GM12864 (cell line): Measurements from ENCODE around the gene KIAA0825.

Experiments
- DNase-seq: peaks from one replicate; pipeline ENCODE4 v3.0.0-alpha.2; 2011; ENCODE audit warnings: low read depth
- H3K4me3 ChIP-seq: 2 replicates; pipeline ENCODE4 v1.5.1; 2011; ENCODE audit warnings: mild to moderate bottlenecking, low read depth, low read length, control low read depth
- TF ChIP-seq, protein P1 (sequence below): IDR thresholded peaks from 2 replicates; pipeline ENCODE4 v1.5.1; 2011; ENCODE audit warnings: low read depth, mild to moderate bottlenecking, moderate library complexity, low read length, control low read depth, inconsistent platforms; ENCODE audit errors: missing control alignments

The KIAA0825 gene

GRCh38 chr5:94212476-94212875 is 405.9 kb downstream of the KIAA0825 start:
- H3K4me3 ChIP-seq, result no peak overlapping the region
- TF ChIP-seq, protein P1, sequence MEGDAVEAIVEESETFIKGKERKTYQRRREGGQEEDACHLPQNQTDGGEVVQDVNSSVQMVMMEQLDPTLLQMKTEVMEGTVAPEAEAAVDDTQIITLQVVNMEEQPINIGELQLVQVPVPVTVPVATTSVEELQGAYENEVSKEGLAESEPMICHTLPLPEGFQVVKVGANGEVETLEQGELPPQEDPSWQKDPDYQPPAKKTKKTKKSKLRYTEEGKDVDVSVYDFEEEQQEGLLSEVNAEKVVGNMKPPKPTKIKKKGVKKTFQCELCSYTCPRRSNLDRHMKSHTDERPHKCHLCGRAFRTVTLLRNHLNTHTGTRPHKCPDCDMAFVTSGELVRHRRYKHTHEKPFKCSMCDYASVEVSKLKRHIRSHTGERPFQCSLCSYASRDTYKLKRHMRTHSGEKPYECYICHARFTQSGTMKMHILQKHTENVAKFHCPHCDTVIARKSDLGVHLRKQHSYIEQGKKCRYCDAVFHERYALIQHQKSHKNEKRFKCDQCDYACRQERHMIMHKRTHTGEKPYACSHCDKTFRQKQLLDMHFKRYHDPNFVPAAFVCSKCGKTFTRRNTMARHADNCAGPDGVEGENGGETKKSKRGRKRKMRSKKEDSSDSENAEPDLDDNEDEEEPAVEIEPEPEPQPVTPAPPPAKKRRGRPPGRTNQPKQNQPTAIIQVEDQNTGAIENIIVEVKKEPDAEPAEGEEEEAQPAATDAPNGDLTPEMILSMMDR, result no peak
- DNase-seq, result no peak

GRCh38 chr5:94209774-94210355 is 408.5 kb downstream of the KIAA0825 start:
- H3K4me3 ChIP-seq, result no peak overlapping the region
- DNase-seq, result no peak
- TF ChIP-seq, protein P1, result no peak

- TF ChIP-seq, protein P1, result no peak
- no peak for DNase-seq
These were observed 409.1 kb downstream of the KIAA0825 start for GRCh38 chr5:94209272-94209671.

GRCh38 chr5:94199566-94199965 is 418.8 kb downstream of the KIAA0825 start:
- H3K4me3 ChIP-seq, result no peak overlapping the region
- no peak for DNase-seq
- TF ChIP-seq, protein P1, result no peak

More at GRCh38 chr5:94209272-94209671, 409.1 kb downstream of the KIAA0825 start:
- no peak overlapping the region for H3K4me3 ChIP-seq

GRCh38 chr5:94197970-94198369 is 420.4 kb downstream of the KIAA0825 start:
- TF ChIP-seq, protein P1, result no peak
- no peak overlapping the region for H3K4me3 ChIP-seq
- no peak for DNase-seq

DNA sequence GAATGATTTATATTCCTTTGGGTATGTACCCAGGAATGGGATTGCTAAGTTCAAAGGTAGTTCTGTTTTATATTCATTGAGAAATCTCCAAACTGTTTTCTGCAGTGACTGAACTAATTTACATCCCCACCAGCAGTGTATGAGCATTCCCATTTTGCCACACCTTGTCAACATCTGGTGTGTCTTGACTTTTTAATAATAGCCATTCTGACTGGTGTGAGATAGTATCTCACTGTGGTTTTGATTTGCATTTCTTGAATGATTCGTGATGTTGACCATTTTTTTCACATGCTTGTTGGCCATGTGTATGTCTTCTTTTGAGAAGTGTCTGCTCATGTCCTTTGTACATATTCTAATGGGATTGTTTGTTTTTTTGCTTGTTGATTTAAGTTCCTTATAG is 421.5 kb downstream of the KIAA0825 start:
- no peak overlapping the region for H3K4me3 ChIP-seq
- TF ChIP-seq, protein P1, result no peak
- DNase-seq, result no peak
